Liver (tissue), 9 donors: ENCODE results near the gene AFF2. TPM values are rescaled to one million over a fixed set of nuclear protein-coding genes. Genes with fewer than 3 reads are reported as not detected.

ENCODE experiments used
- DNase-seq: peaks from one replicate; pipeline ENCODE4 v3.0.0-alpha.2; 2017; ENCODE audit warnings: low spot score
- H3K27ac ChIP-seq, 2 donors: one replicate each; pipeline ENCODE4 v1.7.0; 2013; ENCODE audit warnings: inconsistent platforms in 2 of 2, low read length in 2 of 2, control low read depth in 1 of 2, low read depth in 1 of 2, mild to moderate bottlenecking in 1 of 2
- H3K27me3 ChIP-seq, 4 donors: one replicate each; pipeline versions ENCODE4 v1.6.1 to v1.7.0; 2013; ENCODE audit warnings: low read length in 3 of 4, inconsistent platforms in 1 of 4, mild to moderate bottlenecking in 1 of 4, moderate library complexity in 1 of 4; ENCODE audit not compliant: control insufficient read depth in 4 of 4, insufficient read depth in 4 of 4
- H3K36me3 ChIP-seq, 4 donors: one replicate each; pipeline versions ENCODE4 v1.6.1 to v1.7.0; 2013; ENCODE audit warnings: low read length in 3 of 4, mild to moderate bottlenecking in 3 of 4, low read depth in 1 of 4, moderate library complexity in 1 of 4; ENCODE audit not compliant: control insufficient read depth in 4 of 4, insufficient read depth in 3 of 4
- H3K4me1 ChIP-seq, 4 donors: one replicate each; pipeline versions ENCODE4 v1.6.1 to v1.7.0; 2013; ENCODE audit warnings: low read length in 3 of 4, mild to moderate bottlenecking in 3 of 4, moderate library complexity in 1 of 4; ENCODE audit not compliant: control insufficient read depth in 4 of 4, insufficient read depth in 4 of 4
- H3K4me3 ChIP-seq, 3 donors: one replicate each; pipeline versions ENCODE4 v1.6.1 to v1.7.0; 2013; ENCODE audit warnings: low read length in 3 of 3, control low read depth in 1 of 3, low read depth in 1 of 3, mild to moderate bottlenecking in 1 of 3
- H3K9ac ChIP-seq, 2 donors: one replicate each; pipeline ENCODE4 v1.7.0; 2013; ENCODE audit warnings: low read length in 2 of 2, mild to moderate bottlenecking in 2 of 2, moderate library complexity in 2 of 2, control low read depth in 1 of 2, low read depth in 1 of 2
- H3K9me3 ChIP-seq, 4 donors: one replicate each; pipeline versions ENCODE4 v1.6.1 to v1.7.0; 2013; ENCODE audit warnings: low read length in 3 of 4; ENCODE audit not compliant: control insufficient read depth in 4 of 4
- EGR1 ChIP-seq, 2 donors: IDR thresholded peaks; 2 replicates each; pipeline ENCODE4 v1.6.1; 2016 to 2018; ENCODE audit warnings: antibody characterized with exemption in 2 of 2, low read depth in 2 of 2
- FOXA1 ChIP-seq: IDR thresholded peaks from 2 replicates; pipeline ENCODE4 v1.6.1; 2016; ENCODE audit warnings: antibody characterized with exemption
- FOXA2 ChIP-seq: IDR thresholded peaks from 2 replicates; pipeline ENCODE4 v1.6.1; 2016; ENCODE audit warnings: antibody characterized with exemption
- GABPA ChIP-seq, 2 donors: IDR thresholded peaks in 1 of 2; conservative IDR thresholded peaks in 1 of 2; 2 replicates each; pipeline ENCODE4 v1.6.1; 2016; ENCODE audit warnings: antibody characterized with exemption in 2 of 2, mild to moderate bottlenecking in 1 of 2, moderate library complexity in 1 of 2
- HNF4G ChIP-seq: IDR thresholded peaks from 2 replicates; pipeline ENCODE4 v1.6.1; 2016; ENCODE audit warnings: antibody characterized with exemption
- JUND ChIP-seq, 2 donors: IDR thresholded peaks; 2 replicates each; pipeline ENCODE4 v1.6.1; 2016; ENCODE audit warnings: antibody characterized with exemption in 2 of 2
- MAX ChIP-seq: IDR thresholded peaks from 2 replicates; pipeline ENCODE4 v1.6.1; 2016; ENCODE audit warnings: antibody characterized with exemption
- NR2F2 ChIP-seq: IDR thresholded peaks from 2 replicates; pipeline ENCODE4 v1.6.1; 2016; ENCODE audit warnings: antibody characterized with exemption
- RAD21 ChIP-seq, 2 donors: IDR thresholded peaks; 2 replicates each; pipeline ENCODE4 v1.6.1; 2016; ENCODE audit warnings: antibody characterized with exemption in 2 of 2, mild to moderate bottlenecking in 2 of 2
- REST ChIP-seq: IDR thresholded peaks from 2 replicates; pipeline ENCODE4 v1.6.1; 2016; ENCODE audit warnings: antibody characterized with exemption, mild to moderate bottlenecking
- RXRA ChIP-seq, 2 donors: IDR thresholded peaks; 2 replicates each; pipeline ENCODE4 v1.6.1; 2017 to 2018; ENCODE audit warnings: antibody characterized with exemption in 2 of 2, mild to moderate bottlenecking in 1 of 2
- SP1 ChIP-seq: IDR thresholded peaks from 2 replicates; pipeline ENCODE4 v1.6.1; 2018; ENCODE audit warnings: antibody characterized with exemption, mild to moderate bottlenecking
- TAF1 ChIP-seq: conservative IDR thresholded peaks from 2 replicates; pipeline ENCODE4 v1.6.1; 2016; ENCODE audit warnings: antibody characterized with exemption, mild to moderate bottlenecking
- YY1 ChIP-seq: IDR thresholded peaks from 2 replicates; pipeline ENCODE4 v1.6.1; 2016; ENCODE audit warnings: antibody characterized with exemption, mild to moderate bottlenecking
- ZBTB33 ChIP-seq: IDR thresholded peaks from 2 replicates; pipeline ENCODE4 v1.6.1; 2016; ENCODE audit warnings: antibody characterized with exemption
- WGBS: extraction: QIAGEN DNeasy Blood & Tissue Kit; methylation state at CpG from one replicate; pipeline ENCODE4 v1.1.7; 2013; 5-methylcytosine and 5-hydroxymethylcytosine counted together
- polyA plus RNA-seq, 2 donors: library from polyadenylated mRNA; stranded (reverse) in 1 of 2; unstranded in 1 of 2; fragments of 200-250 nt in 1 of 2; fragments of >200 nt in 1 of 2; fragmentation: Nextera tagmentation in 1 of 2; extraction: Ambion mirVana in 1 of 2; gene quantifications; one replicate each; pipeline versions ENCODE4 v1.2.1 to v1.2.3, GENCODE V29; 2013 to 2015
- total RNA-seq, 2 donors: library from RNA; depleted of rRNA; stranded (reverse); fragments of >200 nt; gene quantifications; one replicate each; pipeline ENCODE4 v1.2.3, GENCODE V29; 2014
- TF ChIP-seq, protein P1 (sequence below): IDR thresholded peaks from 2 replicates; pipeline ENCODE4 v1.6.1; 2016; ENCODE audit warnings: antibody characterized with exemption
- TF ChIP-seq, protein P2 (sequence below): fragments of 150-350 bp; IDR thresholded peaks from 2 replicates; pipeline ENCODE4 v1.5.1; 2017; ENCODE audit warnings: improper control_type of control experiment, low read depth, low read length; ENCODE audit not compliant: missing input control
- donor health status: healthy.
- donor health status: healthy.
- donor health status: healthy.
- donor health status: healthy.
- donor health status: healthy.

AFF2 gene
- total and polyA plus RNA-seq, 4 donors, result 0.01 to 1.6 (median 0.50) TPM; not detected in 1

DNA sequence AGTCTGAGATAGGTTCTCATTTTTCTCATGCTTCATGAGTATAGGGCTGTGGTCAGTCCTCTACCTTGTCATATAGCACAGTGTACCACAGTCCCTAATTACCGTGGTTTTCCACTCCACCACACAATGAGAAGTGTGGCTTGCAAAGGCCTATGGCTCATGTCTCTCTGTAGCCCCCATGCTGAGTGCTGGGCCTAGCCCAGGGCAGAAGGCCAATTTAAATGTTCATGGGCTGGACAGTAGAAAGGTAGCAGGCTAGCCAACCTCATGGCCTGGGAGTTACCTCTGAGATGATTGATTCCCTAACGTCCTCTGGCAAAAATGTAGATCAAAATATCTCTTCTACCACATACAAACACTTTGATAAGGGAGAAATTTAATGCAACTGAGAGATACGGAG is 222.5 kb downstream of the AFF2 start (continued):
- TF ChIP-seq JUND (IDR thresholded peaks at IDR 0.05), result no peak
- no peak for TF ChIP-seq MAX
- no peak for TF ChIP-seq GABPA (IDR thresholded peaks at IDR 0.05 in 1 of 2, conservative IDR thresholded peaks at IDR 0.05 in 1 of 2)
- TF ChIP-seq FOXA1, result no peak

DNA sequence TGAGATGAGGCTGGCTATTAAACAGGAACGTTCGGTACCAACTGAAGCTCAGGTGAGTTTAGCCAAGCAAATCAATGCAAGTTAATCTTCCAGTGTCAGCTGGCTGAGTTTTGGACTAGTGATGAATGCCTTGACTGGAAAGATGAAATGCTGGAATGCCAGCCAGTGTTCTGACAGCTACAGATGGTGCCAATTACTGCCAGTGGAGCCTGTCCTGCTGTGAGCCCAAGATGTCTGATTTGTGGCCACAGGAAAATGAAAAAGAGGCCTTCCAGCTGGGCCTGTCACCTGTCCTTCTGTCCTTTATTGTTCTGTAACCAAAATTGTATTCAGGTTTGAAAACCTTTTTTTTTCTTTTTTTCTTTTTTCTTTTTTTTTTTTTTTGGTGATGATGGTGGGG is 223.1 kb downstream of the AFF2 start:
- DNase-seq, result no peak
- H3K4me3 ChIP-seq, result no peak overlapping the region
- TF ChIP-seq GABPA (IDR thresholded peaks at IDR 0.05 in 1 of 2, conservative IDR thresholded peaks at IDR 0.05 in 1 of 2), result no peak
- no peak for TF ChIP-seq FOXA1
- TF ChIP-seq, protein P1, sequence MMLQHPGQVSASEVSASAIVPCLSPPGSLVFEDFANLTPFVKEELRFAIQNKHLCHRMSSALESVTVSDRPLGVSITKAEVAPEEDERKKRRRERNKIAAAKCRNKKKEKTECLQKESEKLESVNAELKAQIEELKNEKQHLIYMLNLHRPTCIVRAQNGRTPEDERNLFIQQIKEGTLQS, result no peak
- no peak for TF ChIP-seq MAX
- TF ChIP-seq, protein P2, sequence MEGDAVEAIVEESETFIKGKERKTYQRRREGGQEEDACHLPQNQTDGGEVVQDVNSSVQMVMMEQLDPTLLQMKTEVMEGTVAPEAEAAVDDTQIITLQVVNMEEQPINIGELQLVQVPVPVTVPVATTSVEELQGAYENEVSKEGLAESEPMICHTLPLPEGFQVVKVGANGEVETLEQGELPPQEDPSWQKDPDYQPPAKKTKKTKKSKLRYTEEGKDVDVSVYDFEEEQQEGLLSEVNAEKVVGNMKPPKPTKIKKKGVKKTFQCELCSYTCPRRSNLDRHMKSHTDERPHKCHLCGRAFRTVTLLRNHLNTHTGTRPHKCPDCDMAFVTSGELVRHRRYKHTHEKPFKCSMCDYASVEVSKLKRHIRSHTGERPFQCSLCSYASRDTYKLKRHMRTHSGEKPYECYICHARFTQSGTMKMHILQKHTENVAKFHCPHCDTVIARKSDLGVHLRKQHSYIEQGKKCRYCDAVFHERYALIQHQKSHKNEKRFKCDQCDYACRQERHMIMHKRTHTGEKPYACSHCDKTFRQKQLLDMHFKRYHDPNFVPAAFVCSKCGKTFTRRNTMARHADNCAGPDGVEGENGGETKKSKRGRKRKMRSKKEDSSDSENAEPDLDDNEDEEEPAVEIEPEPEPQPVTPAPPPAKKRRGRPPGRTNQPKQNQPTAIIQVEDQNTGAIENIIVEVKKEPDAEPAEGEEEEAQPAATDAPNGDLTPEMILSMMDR, result no peak
- TF ChIP-seq SP1, result no peak
- no peak for TF ChIP-seq HNF4G
- TF ChIP-seq TAF1, result no peak
- no peak for TF ChIP-seq JUND (IDR thresholded peaks at IDR 0.05)
- TF ChIP-seq FOXA2, result no peak
- no peak for TF ChIP-seq REST
- no peak for TF ChIP-seq YY1
- TF ChIP-seq RAD21 (IDR thresholded peaks at IDR 0.05), result no peak
- TF ChIP-seq RXRA (IDR thresholded peaks at IDR 0.05), result no peak
- TF ChIP-seq ZBTB33, result no peak
- TF ChIP-seq EGR1 (IDR thresholded peaks at IDR 0.05; ENCODE audit: low read depth in 2 of 2), result no peak
- no peak for TF ChIP-seq NR2F2
- H3K4me1 ChIP-seq, result no peaks in the 10 kb centered on the region
- H3K9ac ChIP-seq, result no peak overlapping the region
- peaks cover 0 to 4% (median 0%) of the 10 kb centered on the region in 4 donors for H3K27me3 ChIP-seq
- no peaks in the 10 kb centered on the region for H3K36me3 ChIP-seq
- 90% methylated on average over 2 of the region's 2 CpGs for WGBS
- no peaks in the 10 kb centered on the region for H3K9me3 ChIP-seq
- no peak overlapping the region for H3K27ac ChIP-seq
